ENCODE measurements around the gene NR3C2. TPM values are rescaled to one million over a fixed set of nuclear protein-coding genes. Genes with fewer than 3 reads are reported as not detected.

The NR3C2 gene
- total RNA-seq, 1 experiment from 2014 or later, result 0.16 TPM

DNA sequence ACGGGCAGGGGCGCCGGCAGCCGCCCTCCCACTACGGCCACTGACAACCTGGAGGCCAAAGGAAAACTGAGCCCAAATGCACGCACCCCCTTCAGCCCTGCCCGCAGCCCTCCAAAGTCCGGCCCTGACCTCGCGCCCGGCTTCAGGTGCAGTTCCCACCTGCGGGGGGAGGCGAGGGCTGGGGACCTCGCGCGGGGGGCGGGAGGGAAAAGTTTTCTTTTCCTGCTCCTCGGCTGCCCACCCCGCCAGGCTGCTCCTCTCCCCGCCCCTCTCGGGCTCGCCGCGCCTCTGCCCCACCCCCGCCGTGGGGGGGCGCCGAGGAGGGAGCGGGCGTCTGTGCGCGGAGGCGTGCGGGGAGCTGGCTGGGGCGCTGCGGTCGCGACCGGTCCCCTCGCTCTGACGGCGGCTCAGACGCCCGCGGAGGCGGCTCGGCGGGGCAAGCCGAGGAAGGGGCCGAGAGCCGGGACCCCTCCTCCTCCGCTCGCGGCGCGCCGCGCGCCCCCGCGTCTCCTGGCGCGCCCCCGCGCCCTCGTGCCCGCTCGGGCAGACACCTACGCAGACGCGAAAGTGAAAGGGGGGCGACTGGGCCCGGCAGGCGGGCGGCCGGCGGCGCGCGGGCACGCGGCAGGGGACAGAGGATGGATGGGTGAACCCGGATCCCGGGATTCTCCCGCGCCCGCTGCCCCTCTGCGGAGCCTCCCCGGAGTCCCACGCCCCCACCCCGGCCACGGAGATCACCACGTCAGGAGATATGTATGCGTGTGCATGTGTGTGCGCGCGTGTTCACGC lies 3.1 kb upstream of the NR3C2 start:
- Histone ChIP-seq H3K4me1 (peaks cover 9% of the 10 kb centered on the region), H3K4me3 (ENCODE audit: low read depth, low read length) (peak overlapping the region; percentile 41), H3K27me3 (replicated peaks; ENCODE audit: control insufficient read depth, insufficient read depth, low read length) (no peaks in the 10 kb centered on the region; the same call in 1 of the 2 replicates), H3K36me3 (ENCODE audit: control insufficient read depth, insufficient read depth, low read length) (no peaks in the 10 kb centered on the region), H3K9me3 (no peaks in the 10 kb centered on the region)
- BruUV-seq (replicated peaks), result no TSS peak
- Mint-ChIP-seq H3K27me3 (ENCODE audit: insufficient read depth, unreplicated experiment) (peaks cover 17% of the 10 kb centered on the region), H3K9me3 (ENCODE audit: unreplicated experiment) (no peaks in the 10 kb centered on the region), H3K4me1 (ENCODE audit: low read depth, unreplicated experiment) (peaks cover 8% of the 10 kb centered on the region), H3K27ac (ENCODE audit: unreplicated experiment) (no peak overlapping the region), H3K4me3 (ENCODE audit: unreplicated experiment) (peak overlapping the region; percentile 67), H3K36me3 (ENCODE audit: insufficient read depth, unreplicated experiment) (peaks cover 6% of the 10 kb centered on the region)
- DNase-seq, result peak in 1 of 2 experiments; percentile 12
- TF ChIP-seq, protein P1, sequence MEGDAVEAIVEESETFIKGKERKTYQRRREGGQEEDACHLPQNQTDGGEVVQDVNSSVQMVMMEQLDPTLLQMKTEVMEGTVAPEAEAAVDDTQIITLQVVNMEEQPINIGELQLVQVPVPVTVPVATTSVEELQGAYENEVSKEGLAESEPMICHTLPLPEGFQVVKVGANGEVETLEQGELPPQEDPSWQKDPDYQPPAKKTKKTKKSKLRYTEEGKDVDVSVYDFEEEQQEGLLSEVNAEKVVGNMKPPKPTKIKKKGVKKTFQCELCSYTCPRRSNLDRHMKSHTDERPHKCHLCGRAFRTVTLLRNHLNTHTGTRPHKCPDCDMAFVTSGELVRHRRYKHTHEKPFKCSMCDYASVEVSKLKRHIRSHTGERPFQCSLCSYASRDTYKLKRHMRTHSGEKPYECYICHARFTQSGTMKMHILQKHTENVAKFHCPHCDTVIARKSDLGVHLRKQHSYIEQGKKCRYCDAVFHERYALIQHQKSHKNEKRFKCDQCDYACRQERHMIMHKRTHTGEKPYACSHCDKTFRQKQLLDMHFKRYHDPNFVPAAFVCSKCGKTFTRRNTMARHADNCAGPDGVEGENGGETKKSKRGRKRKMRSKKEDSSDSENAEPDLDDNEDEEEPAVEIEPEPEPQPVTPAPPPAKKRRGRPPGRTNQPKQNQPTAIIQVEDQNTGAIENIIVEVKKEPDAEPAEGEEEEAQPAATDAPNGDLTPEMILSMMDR (IDR thresholded peaks at IDR 0.05; ENCODE audit: insufficient read depth in 1 of 2, low read depth in 1 of 2, low read length in 1 of 2, severe bottlenecking in 1 of 2, unreplicated experiment in 1 of 2), result no peak
- ChIA-PET CTCF (no interaction called here), POLR2A (no interaction called here)
- intact Hi-C loops (cut with micrococcal nuclease; ENCODE audit: unreplicated experiment), result loop anchor here (10.0 kb wide), 2 partner anchors 350 to 820 kb away; no protein-coding TSS in a partner anchor

DNA sequence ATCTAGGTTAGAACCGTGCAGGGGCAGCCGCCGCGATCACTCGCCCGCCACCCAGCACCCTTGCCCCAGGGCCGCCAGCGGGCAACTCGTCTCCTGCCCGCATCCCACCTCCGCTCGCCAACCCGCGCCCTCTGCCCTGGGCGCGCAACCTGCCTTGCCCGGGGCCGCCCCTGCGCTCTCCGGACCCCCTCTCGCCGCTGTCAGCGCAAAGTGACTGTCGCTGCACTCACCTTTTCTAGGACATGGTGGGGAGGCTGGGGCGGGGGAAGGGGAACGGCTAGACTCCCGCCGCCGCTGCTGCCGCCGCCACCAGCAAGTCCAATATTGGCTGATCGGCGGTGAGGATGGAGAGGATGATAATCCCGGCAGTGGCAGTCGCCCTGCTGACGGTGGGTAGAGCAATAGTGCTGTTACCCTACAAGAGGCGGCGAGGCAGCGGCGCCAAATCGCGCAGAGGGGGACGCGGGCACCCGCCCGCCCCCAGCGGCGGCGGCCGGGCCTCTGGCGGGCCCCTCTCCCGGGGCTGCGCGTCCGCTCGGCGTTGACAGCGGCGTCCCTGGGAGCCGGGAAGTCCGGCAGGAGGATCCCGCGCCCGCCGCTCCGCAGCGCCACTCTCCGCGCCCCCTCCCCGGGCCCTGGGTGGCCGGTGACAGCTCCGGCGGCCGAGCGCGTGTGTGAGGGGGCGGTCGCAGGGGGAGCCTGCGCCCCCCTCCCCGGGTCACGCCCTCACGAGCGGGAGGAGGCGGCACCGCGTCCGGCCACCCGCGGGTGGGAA lies 2.3 kb upstream of the NR3C2 start:
- TF ChIP-seq, protein P1 (IDR thresholded peaks at IDR 0.05; ENCODE audit: insufficient read depth in 1 of 2, low read depth in 1 of 2, low read length in 1 of 2, severe bottlenecking in 1 of 2, unreplicated experiment in 1 of 2), result no peak
- Histone ChIP-seq H3K36me3 (ENCODE audit: control insufficient read depth, insufficient read depth, low read length) (no peaks in the 10 kb centered on the region), H3K4me1 (peaks cover 9% of the 10 kb centered on the region), H3K9me3 (no peaks in the 10 kb centered on the region), H3K27me3 (replicated peaks; ENCODE audit: control insufficient read depth, insufficient read depth, low read length) (no peaks in the 10 kb centered on the region; the same call in 1 of the 2 replicates), H3K4me3 (ENCODE audit: low read depth, low read length) (peak overlapping the region; percentile 41)
- intact Hi-C loops (cut with micrococcal nuclease; ENCODE audit: unreplicated experiment), result loop anchor here (5.0 to 10.0 kb wide), 3 partner anchors 350 to 820 kb away; no protein-coding TSS in a partner anchor
- Mint-ChIP-seq H3K9me3 (ENCODE audit: unreplicated experiment) (no peaks in the 10 kb centered on the region), H3K4me1 (ENCODE audit: low read depth, unreplicated experiment) (peaks cover 8% of the 10 kb centered on the region), H3K27me3 (ENCODE audit: insufficient read depth, unreplicated experiment) (peaks cover 21% of the 10 kb centered on the region), H3K27ac (ENCODE audit: unreplicated experiment) (no peak overlapping the region), H3K36me3 (ENCODE audit: insufficient read depth, unreplicated experiment) (peaks cover 6% of the 10 kb centered on the region), H3K4me3 (ENCODE audit: unreplicated experiment) (peak overlapping the region; percentile 84)
- POLR2A ChIA-PET, result no interaction called here
- CTCF ChIA-PET, result no interaction called here
- DNase-seq, result peak in 1 of 2 experiments; percentile 16
- BruUV-seq (replicated peaks), result no TSS peak
